Gastroesophageal sphincter (tissue), 4 donors: Measurements from ENCODE around the gene XPNPEP2. TPM values are rescaled to one million over a fixed set of nuclear protein-coding genes. Genes with fewer than 3 reads are reported as not detected.

Experiments
- ATAC-seq: fragments of 150-250 bp; one replicate; pipeline ENCODE4 v1.9.1; 2016; ENCODE audit warnings: mild to moderate bottlenecking, moderate library complexity
- H3K27ac ChIP-seq, 4 donors: fragments of 200-600 bp; sonication (generic) in 3 of 4; 1 replicate in 3 of 4; 2 replicates in 1 of 4; pipeline ENCODE4 v1.5.1; 2016 to 2019
- H3K27me3 ChIP-seq: fragments of 200-600 bp; sonication (generic); one replicate; pipeline ENCODE4 v1.5.1; 2019
- H3K36me3 ChIP-seq, 2 donors: fragments of 200-600 bp; sonication (generic); one replicate each; pipeline ENCODE4 v1.5.1; 2019; ENCODE audit warnings: control low read depth in 1 of 2
- H3K4me1 ChIP-seq, 3 donors: fragments of 200-600 bp; sonication (generic); 1 replicate in 2 of 3; 2 replicates in 1 of 3; pipeline ENCODE4 v1.5.1; 2016 to 2019; ENCODE audit warnings: control low read depth in 2 of 3
- H3K4me3 ChIP-seq, 2 donors: fragments of 200-600 bp; sonication (generic); one replicate each; pipeline ENCODE4 v1.5.1; 2019; ENCODE audit warnings: mild to moderate bottlenecking in 1 of 2, moderate library complexity in 1 of 2
- H3K9me3 ChIP-seq, 3 donors: fragments of 200-600 bp; sonication (generic); one replicate each; pipeline ENCODE4 v1.5.1; 2017 to 2019; ENCODE audit warnings: control low read depth in 2 of 3
- EP300 ChIP-seq: sonication (generic); formaldehyde crosslinking; IDR thresholded peaks from one replicate; pipeline ENCODE4 v1.6.1; 2017; ENCODE audit warnings: antibody characterized with exemption, mild to moderate bottlenecking
- POLR2A ChIP-seq, 2 donors: fragments of 450-650 bp; IDR thresholded peaks; one replicate each; pipeline ENCODE4 v1.6.1; 2017; ENCODE audit warnings: antibody characterized with exemption in 2 of 2, mild to moderate bottlenecking in 2 of 2, moderate library complexity in 1 of 2
- POLR2AphosphoS5 ChIP-seq: sonication (generic); formaldehyde crosslinking; IDR thresholded peaks from one replicate; pipeline ENCODE4 v1.6.1; 2017; ENCODE audit warnings: antibody characterized with exemption
- WGBS, 2 donors: methylation state at CpG; one replicate each; pipeline ENCODE4 v1.1.5; 2018; ENCODE audit warnings: low coverage in 1 of 2; 5-methylcytosine and 5-hydroxymethylcytosine counted together
- total RNA-seq, 4 donors: library from RNA; depleted of rRNA; stranded (reverse); fragments of >200 nt; gene quantifications; one replicate each; pipeline ENCODE4 v1.1.0, GENCODE V29; 2016
- TF ChIP-seq, protein P1 (sequence below), 4 experiments: fragments of 200-600 bp in 2 of 4; fragments of 450-650 bp in 2 of 4; sonication (generic) in 1 of 4; IDR thresholded peaks; one replicate each; pipeline ENCODE4 v1.5.1; 2017 to 2019; ENCODE audit warnings: antibody characterized with exemption in 4 of 4, mild to moderate bottlenecking in 2 of 4, moderate library complexity in 2 of 4

The XPNPEP2 gene
- total RNA-seq, 4 donors from 2014 or later, result 0.93 to 11.2 (median 6.5) TPM

DNA sequence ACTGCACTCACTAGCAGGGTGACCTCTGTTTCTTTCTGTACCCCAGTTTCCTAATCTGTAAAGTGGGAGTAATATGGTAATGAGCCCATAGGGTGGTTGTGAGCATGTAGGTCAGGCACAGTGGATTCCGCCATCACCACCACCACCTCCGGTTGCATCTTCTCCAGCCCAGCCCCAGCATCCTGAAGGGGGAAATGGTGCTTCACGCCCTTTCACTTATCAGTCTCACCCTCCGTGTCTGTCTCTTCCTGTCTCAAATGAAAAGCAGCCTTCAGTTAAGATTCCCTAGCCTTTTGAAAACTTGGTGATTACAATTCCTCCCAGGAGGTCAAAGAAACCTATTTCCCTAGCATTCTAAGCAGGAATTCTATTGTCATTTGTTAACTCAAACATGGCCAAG, 16.9 kb upstream of the XPNPEP2 start:
- WGBS, 2 donors, result 50 to 75% methylated on average over 2 to 4 of the region's 4 CpGs
- no peaks in the 10 kb centered on the region for H3K4me1 ChIP-seq
- no peak for ATAC-seq
- H3K27ac ChIP-seq, result no peak overlapping the region
- no peaks in the 10 kb centered on the region for H3K36me3 ChIP-seq
- no peak overlapping the region for H3K4me3 ChIP-seq
- TF ChIP-seq, protein P1, sequence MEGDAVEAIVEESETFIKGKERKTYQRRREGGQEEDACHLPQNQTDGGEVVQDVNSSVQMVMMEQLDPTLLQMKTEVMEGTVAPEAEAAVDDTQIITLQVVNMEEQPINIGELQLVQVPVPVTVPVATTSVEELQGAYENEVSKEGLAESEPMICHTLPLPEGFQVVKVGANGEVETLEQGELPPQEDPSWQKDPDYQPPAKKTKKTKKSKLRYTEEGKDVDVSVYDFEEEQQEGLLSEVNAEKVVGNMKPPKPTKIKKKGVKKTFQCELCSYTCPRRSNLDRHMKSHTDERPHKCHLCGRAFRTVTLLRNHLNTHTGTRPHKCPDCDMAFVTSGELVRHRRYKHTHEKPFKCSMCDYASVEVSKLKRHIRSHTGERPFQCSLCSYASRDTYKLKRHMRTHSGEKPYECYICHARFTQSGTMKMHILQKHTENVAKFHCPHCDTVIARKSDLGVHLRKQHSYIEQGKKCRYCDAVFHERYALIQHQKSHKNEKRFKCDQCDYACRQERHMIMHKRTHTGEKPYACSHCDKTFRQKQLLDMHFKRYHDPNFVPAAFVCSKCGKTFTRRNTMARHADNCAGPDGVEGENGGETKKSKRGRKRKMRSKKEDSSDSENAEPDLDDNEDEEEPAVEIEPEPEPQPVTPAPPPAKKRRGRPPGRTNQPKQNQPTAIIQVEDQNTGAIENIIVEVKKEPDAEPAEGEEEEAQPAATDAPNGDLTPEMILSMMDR (IDR thresholded peaks at IDR 0.05), result no peak
- H3K27me3 ChIP-seq, result no peaks in the 10 kb centered on the region
- H3K9me3 ChIP-seq, result no peaks in the 10 kb centered on the region

DNA sequence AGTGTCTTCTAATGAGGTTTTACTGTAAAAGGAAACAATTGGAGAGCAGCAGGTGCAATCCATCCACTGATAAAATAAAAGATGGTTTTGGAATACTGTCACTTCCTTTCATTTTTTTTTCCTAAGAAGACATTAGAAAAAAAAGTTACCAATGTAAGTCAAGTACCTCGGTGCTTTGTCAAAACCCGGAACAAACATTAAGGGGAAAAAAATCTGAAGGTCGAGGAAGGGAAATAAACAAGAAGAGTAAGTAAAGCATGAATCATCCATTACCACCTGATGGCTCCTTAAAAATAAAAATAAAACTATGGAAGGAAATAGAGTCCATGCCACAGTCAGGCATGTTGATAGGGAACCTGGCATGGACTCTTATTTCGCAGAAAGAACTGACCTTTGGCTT, 15.3 kb upstream of the XPNPEP2 start:
- Histone ChIP-seq H3K4me3 (no peak overlapping the region), H3K4me1 (no peaks in the 10 kb centered on the region), H3K27me3 (no peaks in the 10 kb centered on the region), H3K36me3 (no peaks in the 10 kb centered on the region), H3K9me3 (no peaks in the 10 kb centered on the region), H3K27ac (no peak overlapping the region)
- TF ChIP-seq, protein P1 (IDR thresholded peaks at IDR 0.05), result no peak
- TF ChIP-seq POLR2A (IDR thresholded peaks at IDR 0.05) (no peak), POLR2AphosphoS5 (no peak), EP300 (no peak)
- 88 to 100% methylated on average over 1 to 3 of the region's 4 CpGs for WGBS, 2 donors
- no peak for ATAC-seq

DNA sequence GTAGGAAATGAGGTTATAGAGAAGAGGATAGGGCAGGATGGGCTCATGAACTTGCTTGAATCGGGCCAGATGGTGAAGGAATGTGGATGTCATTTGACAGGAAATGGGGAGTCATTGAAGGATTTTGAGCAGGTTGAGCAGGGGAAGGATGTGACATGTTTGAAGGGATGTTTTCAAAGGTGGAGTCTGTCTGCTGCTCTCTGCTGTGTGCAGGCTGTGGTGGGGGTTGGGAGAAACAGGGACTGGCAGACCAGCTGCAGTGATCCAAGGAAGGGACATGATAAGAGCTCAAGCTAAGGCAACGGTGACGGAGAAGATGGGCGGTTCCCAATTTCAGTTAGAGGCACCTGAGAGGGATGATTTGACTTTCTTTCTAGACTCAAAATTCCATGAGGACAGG, 14.0 kb upstream of the XPNPEP2 start:
- Histone ChIP-seq H3K4me1 (no peaks in the 10 kb centered on the region), H3K27ac (no peak overlapping the region), H3K27me3 (no peaks in the 10 kb centered on the region), H3K4me3 (no peak overlapping the region), H3K36me3 (no peaks in the 10 kb centered on the region), H3K9me3 (no peaks in the 10 kb centered on the region)
- TF ChIP-seq POLR2A (IDR thresholded peaks at IDR 0.05), result no peak
- no peak for TF ChIP-seq POLR2AphosphoS5
- no peak for TF ChIP-seq EP300
- TF ChIP-seq, protein P1 (IDR thresholded peaks at IDR 0.05), result no peak
- 65 to 83% methylated on average over 4 of the region's 4 CpGs for WGBS, 2 donors
- no peak for ATAC-seq

DNA sequence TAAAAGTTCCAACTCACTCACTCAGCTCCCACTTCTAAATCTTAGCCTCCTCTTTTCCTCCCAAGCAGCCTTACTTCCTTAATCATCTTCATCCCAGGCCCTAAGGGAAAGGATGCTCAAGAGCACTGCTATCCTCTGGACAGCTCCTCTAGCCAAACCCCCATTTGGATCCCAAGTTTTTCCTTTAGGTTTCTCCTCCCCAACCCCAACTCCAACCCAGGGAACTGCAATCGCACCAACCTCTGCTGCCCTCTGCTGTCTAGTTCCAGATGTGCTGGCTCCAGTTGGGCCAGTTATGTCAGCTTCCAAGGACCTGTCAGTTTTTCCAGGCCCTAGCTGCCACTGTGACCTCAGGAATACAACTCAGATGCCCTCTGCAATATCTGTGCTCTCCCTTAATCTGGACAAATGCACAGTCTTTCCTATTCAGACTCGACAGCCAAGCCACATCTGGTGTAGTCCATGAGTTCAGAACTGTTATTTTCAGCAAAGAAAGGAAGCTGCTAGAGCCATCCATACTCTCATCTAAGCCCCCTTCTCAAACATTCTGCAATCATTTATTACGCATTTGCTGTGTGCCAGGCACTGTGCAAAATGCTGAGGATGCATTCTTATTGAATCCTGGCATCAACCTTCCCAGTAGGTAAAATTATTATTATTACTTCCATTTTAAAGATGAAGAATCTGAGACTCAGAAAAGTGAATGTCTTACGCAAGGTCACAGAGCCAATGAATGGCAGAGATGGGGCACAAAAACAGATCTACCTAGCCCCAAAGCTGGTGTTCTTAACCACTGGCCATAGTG, 12.3 kb upstream of the XPNPEP2 start:
- TF ChIP-seq POLR2AphosphoS5 (no peak), POLR2A (IDR thresholded peaks at IDR 0.05) (no peak)
- TF ChIP-seq, protein P1 (IDR thresholded peaks at IDR 0.05), result peak; percentile 53 to 79 (median 68)
- no peak overlapping the region for H3K4me3 ChIP-seq
- WGBS, 2 donors, result 0 to 50% methylated on average over 1 to 3 of the region's 4 CpGs
- H3K9me3 ChIP-seq, result no peaks in the 10 kb centered on the region
- ATAC-seq, result peak; percentile 27
- no peak overlapping the region for H3K27ac ChIP-seq
- no peaks in the 10 kb centered on the region for H3K4me1 ChIP-seq
- H3K36me3 ChIP-seq, result no peaks in the 10 kb centered on the region
- H3K27me3 ChIP-seq, result no peaks in the 10 kb centered on the region

DNA sequence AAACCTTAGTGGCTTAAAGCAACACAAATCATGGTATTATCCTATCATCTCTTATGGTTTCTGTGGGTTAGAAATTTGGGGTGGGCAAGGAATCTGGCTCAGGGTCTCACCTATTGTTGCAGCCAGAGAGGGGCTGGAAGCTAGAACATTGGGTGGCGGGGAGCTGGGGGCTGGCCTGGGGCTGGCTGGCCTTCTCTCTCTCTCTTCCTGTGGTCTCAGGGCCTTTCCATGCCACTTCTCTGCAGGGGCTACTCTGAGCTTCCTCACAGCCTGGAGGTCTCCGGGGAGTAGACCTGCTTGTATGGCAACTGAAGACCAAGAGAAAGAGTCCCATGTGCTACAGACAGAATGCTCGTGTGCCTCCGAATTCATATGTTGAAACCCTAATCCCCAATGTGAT, 10.7 kb upstream of the XPNPEP2 start:
- H3K36me3 ChIP-seq, result no peaks in the 10 kb centered on the region
- ATAC-seq, result no peak
- TF ChIP-seq, protein P1 (IDR thresholded peaks at IDR 0.05), result no peak
- TF ChIP-seq POLR2A (IDR thresholded peaks at IDR 0.05), result no peak
- no peak for TF ChIP-seq EP300
- TF ChIP-seq POLR2AphosphoS5, result no peak
- WGBS, 2 donors, result no CpG with 5 or more reads among the region's 4 CpGs
- no peaks in the 10 kb centered on the region for H3K4me1 ChIP-seq
- no peaks in the 10 kb centered on the region for H3K27me3 ChIP-seq
- no peak overlapping the region for H3K27ac ChIP-seq
- no peaks in the 10 kb centered on the region for H3K9me3 ChIP-seq
- no peak overlapping the region for H3K4me3 ChIP-seq
